Fibroblast of pulmonary artery (primary cell): Measurements from ENCODE around the gene MRM3.
"Not testable (repeated sequence)": the region's sequence is repeated elsewhere in the genome, so short reads cannot be mapped to it uniquely, and the experiment has no call there.

ENCODE experiments used
- DNase-seq: peaks from one replicate; pipeline ENCODE4 v3.0.0-alpha.2; 2010; ENCODE audit warnings: low read depth
- H3K4me3 ChIP-seq: replicated peaks from 2 replicates; pipeline ENCODE4 v1.5.1; 2011; ENCODE audit warnings: low read depth, mild to moderate bottlenecking, control low read depth, low read length, moderate library complexity
- CTCF ChIP-seq: IDR thresholded peaks from 2 replicates; pipeline ENCODE4 v1.5.1; 2011; ENCODE audit warnings: mild to moderate bottlenecking, control low read depth, low read length, inconsistent platforms; ENCODE audit errors: missing control alignments

The MRM3 gene

DNA sequence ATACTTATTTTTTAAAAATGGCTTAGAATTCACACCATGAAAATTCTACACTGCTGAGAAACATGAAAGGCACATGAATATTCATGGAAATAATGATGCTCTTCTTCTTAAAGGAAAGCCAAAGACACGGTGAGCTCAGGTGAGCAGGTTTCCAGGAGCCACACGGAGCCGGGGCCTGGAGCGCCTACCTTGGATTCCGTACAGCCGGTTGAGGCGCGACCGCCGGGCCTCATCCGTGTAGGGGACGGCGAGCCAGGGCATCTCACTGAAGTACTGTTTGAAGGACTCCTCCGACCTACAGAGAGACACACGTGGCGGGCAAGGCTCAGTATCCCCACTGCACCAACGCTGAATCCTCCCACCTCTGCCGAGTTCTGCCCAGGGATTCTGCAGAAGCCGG is 37.1 kb downstream of the MRM3 start:
- H3K4me3 ChIP-seq: no peak overlapping the region
- TF ChIP-seq CTCF: no peak
- no peak for DNase-seq

DNA sequence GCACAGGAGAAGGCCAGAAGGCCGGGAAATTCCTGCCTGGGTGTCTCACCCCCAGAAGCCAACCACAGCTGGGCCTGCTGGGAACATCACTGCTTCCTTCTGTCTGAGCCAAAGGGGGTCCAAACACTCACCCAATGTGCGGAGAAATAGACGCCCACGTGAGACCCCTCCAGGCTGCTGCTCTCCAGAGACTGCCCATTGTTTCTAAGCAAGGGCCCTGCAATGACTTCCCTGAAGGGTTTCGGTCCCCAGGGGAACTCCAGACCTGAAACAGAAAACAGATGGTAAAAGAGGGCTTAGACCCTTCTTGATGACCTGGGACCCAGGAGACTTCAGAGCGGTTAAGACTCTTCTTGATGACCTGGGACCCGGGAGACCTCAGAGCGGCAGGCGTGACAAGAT is 41.3 kb downstream of the MRM3 start:
- H3K4me3 ChIP-seq: no peak overlapping the region
- no peak for DNase-seq
- no peak for TF ChIP-seq CTCF

DNA sequence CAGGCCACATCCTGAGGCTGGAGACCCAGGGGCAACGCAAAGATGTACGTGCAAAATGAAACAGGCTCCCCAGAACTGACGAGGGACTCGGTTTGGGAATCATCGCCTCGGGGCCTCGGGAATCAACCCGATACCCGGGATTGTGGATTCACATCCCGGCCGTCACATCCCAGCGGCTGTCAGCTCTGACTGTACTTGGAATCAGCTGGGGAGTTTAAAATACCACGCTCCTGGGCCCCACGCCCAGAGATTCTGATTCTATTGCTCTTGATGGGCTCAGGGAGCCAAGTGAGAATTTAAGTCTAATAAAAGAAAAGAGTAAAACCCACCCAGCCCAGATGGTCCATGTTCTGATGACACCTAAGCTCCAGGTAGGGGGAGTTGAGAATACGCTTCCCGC is 42.2 kb downstream of the MRM3 start:
- no peak overlapping the region for H3K4me3 ChIP-seq
- DNase-seq: no peak
- no peak for TF ChIP-seq CTCF

- no peak overlapping the region for H3K4me3 ChIP-seq
- no peak for DNase-seq
- no peak for TF ChIP-seq CTCF
Measured at GRCh38 chr17:825216-825615, 43.1 kb downstream of the MRM3 start.

GRCh38 chr17:826778-827177 is 44.6 kb downstream of the MRM3 start:
- no peak for DNase-seq
- TF ChIP-seq CTCF: no peak
- no peak overlapping the region for H3K4me3 ChIP-seq

DNA sequence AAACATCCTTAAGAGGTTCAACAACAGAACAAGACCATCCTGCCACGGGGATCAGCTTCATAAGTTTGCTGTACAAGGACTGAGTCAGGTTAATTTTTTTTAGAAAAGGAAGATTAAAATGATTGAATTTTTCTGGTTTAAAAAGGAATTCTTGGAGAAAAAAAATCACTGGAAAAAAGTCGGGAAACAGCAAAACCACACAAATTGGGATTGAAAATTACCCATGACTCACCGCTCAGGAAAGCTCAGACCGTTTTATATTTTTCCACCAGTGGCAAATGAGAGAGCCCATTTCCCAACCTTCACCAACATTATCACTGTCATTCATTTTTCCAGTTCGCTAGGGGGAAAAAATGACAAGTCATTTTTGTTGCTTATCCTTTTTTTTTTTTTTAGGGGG is 46.6 kb downstream of the MRM3 start:
- no peak overlapping the region for H3K4me3 ChIP-seq
- DNase-seq: no peak
- TF ChIP-seq CTCF: no peak

DNA sequence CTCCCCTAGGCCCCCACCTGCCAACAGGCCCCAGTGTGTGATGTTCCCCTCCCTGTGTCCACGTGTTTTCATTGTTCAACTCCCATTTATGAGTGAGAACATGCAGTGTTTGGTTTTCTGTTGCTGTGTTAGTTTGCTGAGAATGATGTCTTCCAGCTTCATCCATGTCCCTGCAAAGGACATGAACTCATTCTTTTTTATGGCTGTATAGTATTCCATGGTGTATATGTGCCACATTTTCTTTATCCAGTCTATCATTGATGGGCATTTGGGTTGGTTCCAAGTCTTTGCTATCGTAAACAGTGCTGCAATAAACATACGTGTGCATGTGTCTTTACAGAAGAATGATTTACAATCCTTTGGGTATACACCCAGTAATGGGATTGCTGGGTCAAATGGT is 47.5 kb downstream of the MRM3 start:
- not testable (repeated sequence) for DNase-seq, H3K4me3 ChIP-seq

- H3K4me3 ChIP-seq: no peak overlapping the region
- TF ChIP-seq CTCF: no peak
- DNase-seq: no peak
Measured at GRCh38 chr17:830381-830780, 48.2 kb downstream of the MRM3 start.
